ENCODE data around the gene CHD9. TPM values are rescaled to one million over a fixed set of nuclear protein-coding genes. Genes with fewer than 3 reads are reported as not detected.

CHD9 gene
- polyA plus RNA-seq, 3 donors, result 15.8 to 26.1 (median 22.5) TPM

GRCh38 chr16:53089434-53090285 is 34.9 kb downstream of the CHD9 start:
- H3K9ac ChIP-seq (ENCODE audit: insufficient read depth, low read length, poor library complexity, severe bottlenecking), result no peak overlapping the region
- Mint-ChIP-seq H3K27ac (peak overlapping the region in 6 of 7 donors; percentile 13 to 98 (median 92)), H3K9me3 (no peaks in the 10 kb centered on the region), H3K4me3 (peak overlapping the region; percentile 16 to 68), H3K27me3 (ENCODE audit: low read depth in 3 of 3) (peaks cover 0 to 6% (median 3%) of the 10 kb centered on the region in 3 donors), H3K4me1 (peaks cover 60% of the 10 kb centered on the region), H3K36me3 (peaks cover 7% of the 10 kb centered on the region in 2 donors)
- H3K4me3 ChIP-seq (replicated peaks in 1 of 3; ENCODE audit: low read depth in 2 of 3, low read length in 3 of 3), result no peak overlapping the region
- no peak for TF ChIP-seq CTCF (IDR thresholded peaks at IDR 0.05)
- H3K79me2 ChIP-seq (ENCODE audit: insufficient read depth, low read length), result peaks cover 14% of the 10 kb centered on the region
- DNase-seq, result no peak
- peaks cover 57 to 63% of the 10 kb centered on the region in 2 donors for H3K4me1 ChIP-seq (ENCODE audit: control insufficient read depth in 1 of 2, insufficient read depth in 2 of 2, low read length in 2 of 2)
- no peak overlapping the region for H2AFZ ChIP-seq (ENCODE audit: insufficient read depth, low read depth, low read length, poor library complexity, severe bottlenecking)
- H3K27ac ChIP-seq (ENCODE audit: low read depth in 1 of 2, low read length in 2 of 2), result no peak overlapping the region
- H3K4me2 ChIP-seq (replicated peaks; ENCODE audit: extremely low read depth, low read length, poor library complexity, severe bottlenecking), result no peak overlapping the region
- H3K36me3 ChIP-seq (replicated peaks in 1 of 2; ENCODE audit: control insufficient read depth in 1 of 2, insufficient read depth in 2 of 2, low read length in 2 of 2), result no peaks in the 10 kb centered on the region
- WGBS (ENCODE audit: insufficient coverage), result 71% methylated on average over 1 of the region's 4 CpGs
- intact Hi-C loops (cut with micrococcal nuclease), result loop anchor here in 1 of 2 donors (5.0 kb wide), 2 partner anchors 32 to 123 kb away; no protein-coding TSS in a partner anchor
- no peaks in the 10 kb centered on the region for H3K9me3 ChIP-seq (replicated peaks in 1 of 2; ENCODE audit: control insufficient read depth in 1 of 2, insufficient read depth in 1 of 2, low read length in 2 of 2)
- H3K27me3 ChIP-seq (ENCODE audit: control insufficient read depth in 2 of 2, insufficient read depth in 2 of 2, low read length in 2 of 2), result no peaks in the 10 kb centered on the region
- H4K20me1 ChIP-seq (ENCODE audit: insufficient read depth, low read length), result no peaks in the 10 kb centered on the region

GRCh38 chr16:53090286-53090590 is 35.4 kb downstream of the CHD9 start:
- WGBS (ENCODE audit: insufficient coverage), result 0% methylated on average over 1 of the region's 5 CpGs

More at GRCh38 chr16:53090286-53090590, 35.4 kb downstream of the CHD9 start:
- peak overlapping the region; percentile 66 to 68 for H3K4me3 Mint-ChIP-seq
- H3K27ac Mint-ChIP-seq, result peak overlapping the region; percentile 90 to 98 (median 95)
- H4K20me1 ChIP-seq (ENCODE audit: insufficient read depth, low read length), result no peaks in the 10 kb centered on the region
- peak overlapping the region; percentile 70 for H2AFZ ChIP-seq (ENCODE audit: insufficient read depth, low read depth, low read length, poor library complexity, severe bottlenecking)
- no peaks in the 10 kb centered on the region for H3K27me3 ChIP-seq (ENCODE audit: control insufficient read depth in 2 of 2, insufficient read depth in 2 of 2, low read length in 2 of 2)
- H3K79me2 ChIP-seq (ENCODE audit: insufficient read depth, low read length), result peaks cover 14% of the 10 kb centered on the region
- H3K4me1 Mint-ChIP-seq, result peaks cover 63% of the 10 kb centered on the region
- peaks cover 55 to 67% of the 10 kb centered on the region in 2 donors for H3K4me1 ChIP-seq (ENCODE audit: control insufficient read depth in 1 of 2, insufficient read depth in 2 of 2, low read length in 2 of 2)
- peaks cover 6 to 7% of the 10 kb centered on the region in 2 donors for H3K36me3 Mint-ChIP-seq
- H3K27me3 Mint-ChIP-seq (ENCODE audit: low read depth in 3 of 3), result peaks cover 0 to 8% (median 3%) of the 10 kb centered on the region in 3 donors
- H3K9me3 ChIP-seq (replicated peaks in 1 of 2; ENCODE audit: control insufficient read depth in 1 of 2, insufficient read depth in 1 of 2, low read length in 2 of 2), result no peaks in the 10 kb centered on the region
- TF ChIP-seq CTCF (IDR thresholded peaks at IDR 0.05), result no peak
- no peak overlapping the region for H3K9ac ChIP-seq (ENCODE audit: insufficient read depth, low read length, poor library complexity, severe bottlenecking)
- no peaks in the 10 kb centered on the region for H3K9me3 Mint-ChIP-seq
- H3K4me2 ChIP-seq (replicated peaks; ENCODE audit: extremely low read depth, low read length, poor library complexity, severe bottlenecking), result peak overlapping the region; percentile 72
- DNase-seq, result no peak
- peak overlapping the region; percentile 80 to 89 for H3K27ac ChIP-seq (ENCODE audit: low read depth in 1 of 2, low read length in 2 of 2)
- H3K4me3 ChIP-seq (replicated peaks in 1 of 3; ENCODE audit: low read depth in 2 of 3, low read length in 3 of 3), result peak overlapping the region in 1 of 3 experiments; percentile 69
- H3K36me3 ChIP-seq (replicated peaks in 1 of 2; ENCODE audit: control insufficient read depth in 1 of 2, insufficient read depth in 2 of 2, low read length in 2 of 2), result no peaks in the 10 kb centered on the region
- intact Hi-C loops (cut with micrococcal nuclease), result loop anchor here in 1 of 2 donors (5.0 kb wide), 2 partner anchors 33 to 122 kb away; no protein-coding TSS in a partner anchor
